ENCODE measurements around the gene GON4L. TPM values are rescaled to one million over a fixed set of nuclear protein-coding genes. Genes with fewer than 3 reads are reported as not detected.

Gene GON4L
- total and polyA plus RNA-seq, 2 of the 4 experiments (the other 2 are of a cell fraction): 21.2 to 30.3 TPM

- whole genome bisulfite sequencing, 2 experiments (ENCODE audit: extremely low coverage in 2 of 2, insufficient read length in 1 of 2): 100% methylated on average over 1 of the region's 8 CpGs; no CpG with 5 or more reads in 1 of the 2 experiments
- Histone ChIP-seq H3K9me3 (ENCODE audit: control insufficient read depth, insufficient read depth, low read length) (no peaks in the 10 kb centered on the region), H3K36me3 (ENCODE audit: control insufficient read depth, insufficient read depth, low read length) (peaks cover 17% of the 10 kb centered on the region), H3K9ac (ENCODE audit: low read depth, low read length) (no peak overlapping the region), H3K4me3 (ENCODE audit: insufficient read depth, low read depth, low read length) (no peak overlapping the region), H2BK120ac (ENCODE audit: low read depth, low read length) (no peak overlapping the region), H3K9me1 (ENCODE audit: insufficient read depth, low read length) (peaks cover 6% of the 10 kb centered on the region; the same call in 1 of the 2 replicates), H2AK5ac (ENCODE audit: low read depth, low read length) (no peak overlapping the region), H3K79me1 (ENCODE audit: low read depth in 1 of 2, low read length in 2 of 2) (peaks cover 17 to 55% of the 10 kb centered on the region in 2 experiments), H2BK20ac (ENCODE audit: low read depth, low read length) (no peak overlapping the region), H3K14ac (replicated peaks; ENCODE audit: low read depth, low read length) (no peak overlapping the region), H2AK9ac (replicated peaks; ENCODE audit: low read depth, low read length, poor library complexity) (no peak overlapping the region), H3K18ac (ENCODE audit: low read depth, low read length) (no peak overlapping the region), H4K20me1 (ENCODE audit: insufficient read depth, low read length) (no peaks in the 10 kb centered on the region; the same call in 1 of the 2 replicates), H4K5ac (ENCODE audit: low read depth, low read length) (no peak overlapping the region), H2BK15ac (ENCODE audit: low read depth, low read length) (no peak overlapping the region), H2BK5ac (ENCODE audit: low read depth, low read length, poor library complexity, severe bottlenecking) (no peak overlapping the region), H3K56ac (ENCODE audit: extremely low read depth, insufficient read depth, low read length) (no peak overlapping the region), H3K27ac (ENCODE audit: insufficient read depth, low read length) (no peak overlapping the region), H4K8ac (ENCODE audit: low read depth in 2 of 2, low read length in 2 of 2) (no peak overlapping the region), H3K4me1 (ENCODE audit: control insufficient read depth, insufficient read depth, low read length) (peaks cover 2% of the 10 kb centered on the region; the same call in 1 of the 2 replicates), H3K27me3 (ENCODE audit: control insufficient read depth, insufficient read depth, low read length) (no peaks in the 10 kb centered on the region), H4K91ac (ENCODE audit: insufficient read depth, low read depth, low read length) (no peak overlapping the region), H3K4ac (ENCODE audit: low read depth, low read length) (no peak overlapping the region), H3K23ac (ENCODE audit: low read depth, low read length) (no peak overlapping the region), H3K4me2 (ENCODE audit: low read depth, low read length) (no peak overlapping the region), H2AFZ (replicated peaks; ENCODE audit: low read length, poor library complexity) (no peak overlapping the region)
- in situ Hi-C loops (cut with MboI; ENCODE audit: low sequenced_read_pairs) (no loop called here), intact Hi-C loops (cut with micrococcal nuclease) (no loop called here), dilution Hi-C loops (cut with HindIII; ENCODE audit: low sequenced_read_pairs, unreplicated experiment) (no loop called here)
- ChIA-PET POLR2A (ENCODE audit: unreplicated experiment) (no interaction called here), CTCF (no interaction called here)
- BruUV-seq (replicated peaks): no TSS peak
- DNase-seq (no peak), ATAC-seq (ENCODE audit: low read depth) (no peak)
- TF ChIP-seq NFE2L2 (IDR thresholded peaks at IDR 0.05; ENCODE audit: low read depth, low read length): no peak
- TF ChIP-seq CEBPB (IDR thresholded peaks at IDR 0.05; ENCODE audit: low read depth, low read length): no peak
- TF ChIP-seq SMC3 (IDR thresholded peaks at IDR 0.05; ENCODE audit: low read depth, low read length): no peak
- no peak for TF ChIP-seq RAD21 (IDR thresholded peaks at IDR 0.05; ENCODE audit: low read length)
- TF ChIP-seq ELK1 (IDR thresholded peaks at IDR 0.05; ENCODE audit: borderline replicate concordance, low read depth, low read length): no peak
- no peak for TF ChIP-seq POLR2A (IDR thresholded peaks at IDR 0.05; ENCODE audit: low read depth, low read length)
- no peak for TF ChIP-seq RFX5 (IDR thresholded peaks at IDR 0.05; ENCODE audit: low read depth, low read length)
- TF ChIP-seq MAFK (IDR thresholded peaks at IDR 0.05; ENCODE audit: low read depth, low read length): no peak
- TF ChIP-seq MXI1 (IDR thresholded peaks at IDR 0.05; ENCODE audit: borderline replicate concordance, low read depth, low read length): no peak
- no peak for TF ChIP-seq MAZ (IDR thresholded peaks at IDR 0.05; ENCODE audit: borderline replicate concordance, low read depth, low read length)
- no peak for TF ChIP-seq FOS (IDR thresholded peaks at IDR 0.05; ENCODE audit: low read depth, low read length)
- no peak for TF ChIP-seq RCOR1 (IDR thresholded peaks at IDR 0.05; ENCODE audit: insufficient replicate concordance, low read length)
- no peak for TF ChIP-seq BHLHE40 (IDR thresholded peaks at IDR 0.05; ENCODE audit: low read depth, low read length)
- no peak for TF ChIP-seq CHD1 (IDR thresholded peaks at IDR 0.05; ENCODE audit: low read depth, low read length)
- no peak for TF ChIP-seq CTCF (conservative IDR thresholded peaks at IDR 0.05; ENCODE audit: low read depth, low read length)
- no peak for TF ChIP-seq USF2 (IDR thresholded peaks at IDR 0.05; ENCODE audit: low read depth, low read length)
Measured at GRCh38 chr1:155867766-155868165, 10.8 kb upstream of the GON4L start.

Data from IMR-90 (cell line).